Daoy (cell line): ENCODE data around the gene PPIE. TPM values are rescaled to one million over a fixed set of nuclear protein-coding genes. Genes with fewer than 3 reads are reported as not detected.

Experiments used
- DNase-seq: peaks from one replicate; pipeline ENCODE4 v3.0.0-alpha.2; 2015; ENCODE audit warnings: low read depth
- total RNA-seq: library from RNA; depleted of rRNA; stranded (reverse); fragments of >200 nt; shearing (Covaris generic); gene quantifications from 2 replicates; pipeline ENCODE4 v1.2.3, GENCODE V29; 2014

The PPIE gene
- total RNA-seq, 1 experiment from 2014 or later: 42.3 TPM

DNA sequence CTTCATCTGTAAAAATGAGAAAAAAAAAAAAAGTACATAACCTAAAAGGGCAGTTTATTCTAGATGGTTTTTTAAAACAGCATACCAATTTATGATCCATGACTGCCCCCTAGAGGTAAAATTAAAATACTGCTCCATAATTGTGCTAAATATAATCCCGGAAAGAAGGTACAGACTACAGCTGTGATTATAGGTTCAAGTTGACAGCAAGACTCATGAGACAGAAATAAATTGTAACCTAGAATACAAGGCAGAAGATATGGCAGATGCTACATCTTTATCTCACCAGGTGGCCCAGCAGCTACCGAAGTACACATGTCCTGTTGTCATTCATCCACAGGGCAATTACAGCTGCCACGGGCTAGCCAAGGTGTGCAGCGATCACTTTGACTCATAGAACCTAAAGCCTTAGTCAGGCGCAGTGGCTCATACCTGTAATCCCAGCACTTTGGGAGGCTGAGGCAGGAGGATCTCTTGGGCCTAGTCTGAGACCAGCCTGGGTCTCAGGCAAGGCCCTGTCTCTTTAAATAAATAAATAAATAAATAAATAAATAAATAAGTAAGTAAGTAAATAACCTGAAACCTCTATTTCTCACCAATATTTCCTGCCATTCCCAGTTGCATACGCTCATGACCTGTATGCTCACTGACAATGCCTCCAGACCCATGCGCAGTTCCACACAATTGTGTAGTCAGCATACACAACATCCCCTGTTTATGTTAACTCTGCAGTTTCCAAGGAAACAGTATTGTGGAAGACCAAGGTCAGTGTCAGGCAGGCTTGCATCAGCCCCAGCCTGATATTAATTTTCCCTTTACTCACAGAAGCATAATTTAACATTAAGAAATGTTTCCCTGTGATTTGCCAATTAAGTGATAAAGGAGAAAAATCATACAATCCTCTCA lies 18.3 kb upstream of the PPIE start:
- peak; percentile 32 for DNase-seq

DNA sequence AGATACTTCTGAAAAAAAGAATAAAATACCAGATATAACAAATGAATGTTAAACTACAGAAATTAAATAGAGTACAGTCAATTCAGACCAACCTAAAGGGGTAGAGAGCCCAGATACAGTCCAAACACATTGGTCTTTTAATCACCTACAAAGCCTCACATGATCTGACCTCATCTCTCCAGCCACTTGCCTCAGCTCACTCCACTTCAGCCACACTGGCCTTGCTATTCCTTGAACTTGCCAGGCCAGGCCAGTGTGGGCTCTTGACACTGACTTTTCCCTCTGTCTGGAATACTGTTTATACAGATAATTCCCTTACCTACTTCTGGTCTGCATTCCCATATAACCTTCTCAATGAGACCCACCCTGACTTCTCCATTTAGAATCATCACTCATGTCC lies 17.0 kb upstream of the PPIE start:
- no peak for DNase-seq

DNA sequence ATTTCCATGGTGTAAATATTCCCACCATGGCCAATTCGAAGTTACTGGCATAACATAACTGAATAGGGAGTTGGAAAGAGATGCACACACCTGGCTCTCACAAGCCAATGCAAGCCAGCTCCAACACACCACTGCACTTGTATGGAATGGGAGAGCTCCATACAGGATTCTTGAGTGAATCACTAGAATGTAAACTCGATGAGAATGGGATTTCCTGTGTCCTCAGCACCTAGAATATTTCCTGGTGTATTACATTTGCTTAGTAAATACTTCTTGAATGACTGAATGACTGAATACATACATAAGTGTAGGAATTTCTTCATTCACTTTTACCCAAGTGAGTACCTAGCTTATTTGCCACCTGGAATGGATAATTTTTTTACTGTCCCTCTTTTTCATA lies 16.2 kb upstream of the PPIE start:
- no peak for DNase-seq

DNA sequence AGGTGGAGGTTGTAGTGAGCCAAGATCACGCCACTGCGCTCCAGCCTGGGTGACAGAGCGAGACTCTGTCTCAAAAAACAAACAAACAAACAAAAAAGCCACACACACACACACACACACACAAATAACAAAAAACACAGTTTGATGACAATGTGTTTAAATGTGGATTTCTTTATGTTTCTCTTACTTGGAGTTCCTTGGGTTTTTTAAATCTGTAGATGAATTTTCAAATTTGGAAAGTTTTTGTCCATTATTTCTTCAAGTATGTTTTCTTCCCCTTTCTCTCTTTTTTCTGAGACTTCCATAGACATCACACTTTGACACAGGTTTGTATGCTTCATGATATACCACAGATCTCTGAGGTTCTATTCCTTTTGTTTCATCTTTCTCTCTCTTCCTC lies 12.1 kb upstream of the PPIE start:
- DNase-seq: no peak

DNA sequence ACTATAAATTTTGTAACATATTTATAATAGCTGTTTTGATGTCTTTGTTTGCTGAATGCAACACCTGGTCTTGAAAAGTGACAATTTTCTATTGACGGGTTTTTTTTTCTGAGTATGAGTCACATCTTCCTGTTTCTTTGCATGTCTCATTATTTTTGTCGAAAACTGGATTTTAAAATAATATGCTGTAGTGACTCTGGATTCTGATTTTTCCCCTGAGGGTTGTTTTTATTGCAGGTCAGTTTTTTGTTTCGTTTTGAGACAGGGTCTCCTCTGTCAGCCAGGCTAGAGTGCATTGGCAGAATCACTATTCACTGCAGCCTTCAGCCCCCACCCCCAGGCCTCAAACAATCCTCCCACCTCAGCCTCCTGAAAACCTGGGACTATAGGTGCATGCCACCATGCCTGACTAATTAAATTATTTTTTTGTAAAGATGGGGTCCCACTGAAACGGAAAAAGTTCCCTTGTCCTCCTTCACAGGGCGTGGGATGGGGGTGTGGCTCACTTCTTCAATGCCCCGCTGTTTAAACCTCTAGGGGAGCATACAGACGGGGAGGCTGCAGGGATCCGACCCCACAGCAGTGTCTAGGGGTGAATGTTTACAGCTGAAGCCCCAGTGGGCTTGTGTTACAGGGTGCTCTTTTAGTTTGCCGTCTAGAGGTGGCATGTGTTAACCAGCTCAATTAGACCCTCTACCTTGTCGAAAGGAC lies 11.3 kb upstream of the PPIE start:
- DNase-seq: no peak

DNA sequence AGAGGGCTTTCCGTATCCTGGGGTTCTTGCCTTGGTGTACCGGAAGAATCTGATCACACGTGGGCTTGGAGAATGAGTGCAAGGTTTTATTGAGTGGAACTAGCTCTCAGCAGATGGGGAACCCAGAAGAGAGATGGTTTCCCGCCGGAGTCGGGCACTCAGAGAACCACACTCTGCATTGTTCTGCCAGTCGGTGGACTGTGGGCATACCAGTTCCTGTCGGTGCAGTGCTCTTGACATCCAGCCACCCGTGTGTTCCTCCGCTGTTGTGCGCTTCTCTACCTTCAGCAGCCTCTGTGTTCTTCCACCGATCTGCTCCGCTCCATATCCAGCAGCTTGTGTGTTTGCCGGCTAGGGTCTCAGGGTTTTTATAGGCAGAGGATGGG lies 10.8 kb upstream of the PPIE start:
- DNase-seq: no peak

DNA sequence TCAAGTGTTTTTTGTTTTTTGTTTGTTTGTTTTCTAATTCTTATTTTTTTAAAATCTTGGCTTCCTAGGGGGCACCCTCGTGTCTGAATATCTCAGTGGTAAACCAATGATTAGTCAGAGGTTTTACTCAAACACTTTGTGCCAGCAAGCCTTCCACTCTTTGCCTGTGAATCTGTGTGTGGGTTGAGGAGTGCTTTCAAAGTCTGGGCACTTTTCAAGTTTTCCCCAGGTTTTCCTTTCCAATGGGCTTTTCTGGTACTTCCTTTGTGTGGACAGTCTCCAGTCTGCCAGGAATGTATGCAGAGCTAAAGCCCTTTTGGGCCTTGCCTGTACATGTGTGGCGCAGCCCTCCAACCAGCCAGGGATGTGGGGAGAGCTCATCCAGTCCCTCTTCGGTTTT lies 9.7 kb upstream of the PPIE start:
- no peak for DNase-seq

DNA sequence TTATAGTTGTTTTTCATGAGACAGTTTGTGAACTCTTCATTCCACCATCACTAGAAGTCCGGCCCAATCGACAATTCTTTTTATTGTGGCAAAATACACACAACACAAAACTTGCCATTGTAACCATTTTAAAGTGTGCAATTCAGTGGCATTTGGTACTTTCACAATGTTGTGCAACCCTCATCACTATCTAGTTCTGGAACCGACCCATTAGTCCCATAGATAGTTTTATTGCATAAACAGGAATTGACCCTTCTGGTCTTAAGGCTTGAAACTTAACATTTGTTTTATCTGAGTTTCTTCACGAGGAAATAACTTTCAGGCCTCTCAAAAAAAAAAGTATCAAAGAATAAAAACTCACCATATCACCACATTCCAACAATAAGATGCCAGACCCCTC lies 8.8 kb upstream of the PPIE start:
- no peak for DNase-seq

DNA sequence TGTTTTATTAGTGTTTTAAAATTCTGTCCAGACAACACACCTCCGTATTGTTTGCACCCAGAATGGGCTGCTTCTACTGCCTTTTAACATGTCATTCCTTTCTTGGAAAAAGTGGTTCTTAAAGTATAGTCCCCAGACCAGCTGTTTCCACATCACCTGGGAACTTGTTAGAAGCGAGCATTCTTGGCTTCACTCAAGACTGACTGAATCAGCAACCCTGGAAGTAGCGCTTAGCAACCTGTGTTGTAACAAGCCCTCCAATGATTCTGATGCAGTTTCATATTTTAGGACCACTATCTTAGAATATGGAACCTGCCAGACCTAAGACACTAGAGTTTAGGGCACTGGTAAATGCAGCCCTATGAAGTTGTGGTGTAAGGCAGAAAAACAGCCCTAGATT lies 6.0 kb upstream of the PPIE start:
- no peak for DNase-seq

DNA sequence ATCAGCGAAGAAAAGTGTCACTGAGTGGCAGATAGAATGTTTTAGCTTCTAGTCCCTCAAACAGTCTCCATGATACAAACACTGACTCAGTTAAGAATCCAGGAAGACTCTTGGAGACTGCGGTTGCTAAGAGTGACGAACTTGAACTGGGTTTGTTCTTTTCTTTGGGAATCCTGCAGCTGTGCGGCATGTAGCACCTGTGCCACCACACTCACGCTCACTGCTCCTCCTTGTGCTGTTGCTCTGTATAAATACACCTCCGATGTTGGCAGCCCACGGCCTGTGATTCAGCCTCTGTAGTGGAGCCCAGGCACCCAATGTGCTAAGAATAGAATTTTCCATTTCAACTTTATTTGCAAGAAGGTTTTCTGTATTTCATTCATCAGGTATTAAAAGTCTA lies 5.5 kb upstream of the PPIE start:
- peak; percentile 21 for DNase-seq

DNA sequence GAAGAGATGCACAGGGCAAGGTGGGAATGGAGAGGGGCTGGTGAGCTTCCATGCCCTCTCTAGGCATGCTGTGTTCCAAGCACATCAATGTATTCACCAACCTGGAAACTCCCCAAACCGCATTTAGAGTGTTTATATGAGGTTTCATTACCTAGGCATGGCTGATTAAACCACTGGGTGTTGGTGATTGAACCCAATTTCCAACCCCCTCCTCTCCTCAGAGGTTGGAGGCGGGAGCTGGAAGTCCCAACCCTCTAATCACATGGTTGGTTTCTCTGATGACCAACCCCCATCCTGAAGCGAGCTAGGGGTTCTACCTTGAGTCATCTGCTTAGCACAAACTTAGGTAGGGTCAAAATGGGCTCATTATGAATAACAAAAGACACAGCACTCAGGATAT lies 3.0 kb upstream of the PPIE start:
- DNase-seq: peak; percentile 72

DNA sequence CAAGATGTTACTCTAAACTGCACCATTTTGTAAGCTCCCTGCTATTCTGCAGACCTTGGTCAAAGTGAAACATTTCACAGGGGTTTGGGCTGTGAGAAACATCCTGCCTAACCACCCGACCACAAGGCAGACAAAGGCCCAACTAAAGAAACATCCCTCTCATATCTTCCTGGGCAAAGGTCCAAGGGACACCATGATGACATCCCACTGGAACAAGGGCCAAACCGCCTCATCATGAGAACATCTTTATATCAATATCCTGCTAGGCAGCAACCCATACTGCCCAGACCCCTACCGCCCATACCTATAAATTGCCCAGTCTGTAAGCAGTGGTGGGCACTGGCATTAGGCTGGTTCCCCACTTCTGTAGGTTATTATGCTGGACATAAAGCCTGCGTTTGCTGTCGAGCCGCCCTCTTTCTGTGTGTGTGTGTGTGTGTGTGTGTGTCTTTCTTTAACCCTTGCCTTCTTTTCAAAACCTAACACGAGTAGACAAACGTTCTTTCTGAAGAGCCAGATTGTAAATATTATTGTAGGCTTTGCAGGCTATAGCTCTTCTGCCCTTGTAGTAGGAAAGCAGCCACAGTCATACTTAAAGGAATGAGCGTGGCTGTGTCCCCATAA lies 1.0 kb upstream of the PPIE start:
- DNase-seq: peak; percentile 67

DNA sequence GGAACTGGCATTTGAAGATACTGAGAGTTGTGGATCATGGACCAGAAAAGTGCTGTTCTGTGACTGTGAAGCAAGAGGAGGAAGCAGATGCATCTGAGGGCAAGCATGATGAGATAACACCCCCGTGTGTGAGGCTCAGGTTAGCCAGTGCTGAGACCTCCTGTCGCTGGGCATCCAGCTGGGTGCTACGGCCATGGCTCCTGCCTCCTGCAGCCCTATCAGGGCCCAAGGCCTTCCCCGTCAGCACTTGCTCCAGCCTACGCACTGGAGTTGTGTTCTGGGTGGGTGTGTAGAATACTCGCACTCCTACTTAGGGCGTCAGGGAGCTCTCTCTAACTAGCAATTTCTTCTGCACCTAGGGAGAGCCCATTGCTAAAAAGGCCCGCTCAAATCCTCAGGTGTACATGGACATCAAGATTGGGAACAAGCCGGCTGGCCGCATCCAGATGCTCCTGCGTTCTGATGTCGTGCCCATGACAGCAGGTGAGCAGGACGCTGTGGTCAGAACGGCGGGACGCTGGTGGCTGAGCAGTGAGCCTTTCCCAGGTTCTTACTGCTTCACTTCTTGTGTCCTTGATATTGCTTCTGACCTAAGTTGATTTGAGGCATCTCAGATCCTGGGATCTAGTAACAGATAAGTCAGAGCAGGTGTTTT lies 6.5 kb downstream of the PPIE start:
- DNase-seq: no peak

DNA sequence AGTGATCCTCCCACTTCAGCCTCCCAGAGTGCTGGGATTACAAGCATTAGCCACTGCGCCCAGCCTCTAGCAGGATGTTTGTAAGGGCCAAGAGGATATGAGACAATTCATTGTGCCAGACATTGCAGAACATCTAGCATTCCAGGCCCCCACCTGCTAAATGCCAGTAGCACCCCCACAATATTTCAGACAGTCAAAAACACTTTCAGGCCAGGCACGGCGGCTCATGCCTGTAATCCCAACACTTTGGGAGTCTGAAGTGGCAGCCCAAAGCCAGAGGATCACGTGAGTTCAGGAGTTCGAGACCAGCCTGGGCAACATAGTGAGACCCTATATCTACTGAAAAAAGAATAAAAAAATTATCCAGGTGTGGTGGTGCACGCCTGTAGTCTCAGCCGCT lies 12.9 kb downstream of the PPIE start:
- DNase-seq: no peak

DNA sequence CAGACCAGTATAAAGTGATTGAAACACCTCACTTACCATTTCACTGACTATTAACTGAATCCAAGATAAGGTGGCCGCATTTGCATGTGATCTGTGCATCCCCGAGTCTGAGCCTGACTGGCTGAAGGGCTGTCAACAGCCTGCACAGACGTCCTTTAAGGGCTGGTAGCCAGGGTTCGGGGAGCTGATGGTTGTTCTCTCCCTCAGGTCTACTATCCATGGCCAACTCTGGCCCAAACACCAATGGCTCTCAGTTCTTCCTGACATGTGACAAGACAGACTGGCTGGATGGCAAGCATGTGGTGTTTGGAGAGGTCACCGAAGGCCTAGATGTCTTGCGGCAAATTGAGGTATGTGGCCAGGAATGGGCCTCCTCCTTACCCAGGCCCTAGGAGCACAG lies 14.0 kb downstream of the PPIE start:
- DNase-seq: no peak

DNA sequence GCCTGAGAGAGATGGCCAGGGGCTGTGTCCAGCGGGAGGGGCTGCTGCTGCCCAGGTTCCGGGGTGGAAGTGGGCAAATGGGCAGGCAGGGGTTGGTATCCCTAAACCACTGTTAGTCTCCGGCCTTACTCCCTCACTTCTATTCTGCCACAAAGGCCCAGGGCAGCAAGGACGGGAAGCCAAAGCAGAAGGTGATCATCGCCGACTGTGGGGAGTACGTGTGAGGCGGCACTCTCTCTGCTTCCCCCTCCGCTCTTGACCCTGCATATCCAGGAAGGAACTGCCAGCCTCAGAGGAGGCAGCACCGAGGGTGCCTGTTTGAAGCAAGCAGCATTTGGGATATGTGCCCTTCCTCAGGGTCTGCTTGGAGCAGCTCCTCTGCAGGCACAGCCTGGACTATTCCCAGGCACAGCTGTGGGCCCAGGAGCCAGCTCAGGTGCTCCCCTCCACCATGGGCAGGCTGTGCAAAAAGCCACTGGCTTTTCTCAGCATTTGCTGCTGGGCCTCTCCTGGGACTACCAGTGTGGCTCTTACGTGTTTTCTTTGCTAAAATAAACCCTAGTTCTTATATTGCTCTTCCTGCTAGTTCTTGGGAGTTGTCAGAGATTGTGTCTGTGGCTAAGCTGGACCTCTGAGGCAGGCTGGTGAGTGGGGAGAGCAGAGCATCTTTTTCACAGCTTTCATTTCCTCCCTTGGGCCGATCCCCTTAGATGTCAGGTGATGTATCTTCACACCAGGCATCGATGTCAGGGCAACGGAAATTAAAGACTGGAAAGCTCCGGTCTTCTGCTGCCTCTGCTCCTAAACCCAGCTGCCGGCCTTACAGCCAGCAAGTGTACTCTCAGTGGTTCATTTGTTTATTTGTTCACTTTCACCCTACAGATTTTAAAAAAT lies 14.7 kb downstream of the PPIE start:
- DNase-seq: no peak

DNA sequence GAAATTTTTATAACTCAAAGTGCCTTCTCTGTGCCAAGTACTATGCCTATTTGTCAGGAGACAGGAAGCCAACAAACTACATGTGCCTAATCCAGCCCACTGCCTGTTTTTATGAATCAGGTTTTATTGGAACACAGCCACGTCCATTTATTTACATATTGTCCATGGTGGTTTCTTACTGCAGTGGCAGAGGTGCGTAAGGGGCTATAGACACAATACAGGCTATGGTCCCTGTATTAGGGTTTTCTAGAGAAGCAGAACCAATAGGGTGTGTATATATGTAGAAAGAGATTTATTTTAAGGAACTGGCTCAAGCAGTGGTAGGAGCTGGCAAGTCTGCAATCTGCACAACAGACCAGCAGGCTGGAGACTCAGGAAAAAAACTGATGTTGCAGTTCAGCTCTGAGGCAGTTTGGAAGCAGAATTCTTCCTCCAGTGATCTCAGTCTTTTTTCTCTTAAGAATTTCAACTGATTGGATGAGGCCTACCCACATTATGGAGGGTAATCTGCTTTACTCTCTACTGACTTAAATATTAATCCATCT lies 15.4 kb downstream of the PPIE start:
- no peak for DNase-seq

DNA sequence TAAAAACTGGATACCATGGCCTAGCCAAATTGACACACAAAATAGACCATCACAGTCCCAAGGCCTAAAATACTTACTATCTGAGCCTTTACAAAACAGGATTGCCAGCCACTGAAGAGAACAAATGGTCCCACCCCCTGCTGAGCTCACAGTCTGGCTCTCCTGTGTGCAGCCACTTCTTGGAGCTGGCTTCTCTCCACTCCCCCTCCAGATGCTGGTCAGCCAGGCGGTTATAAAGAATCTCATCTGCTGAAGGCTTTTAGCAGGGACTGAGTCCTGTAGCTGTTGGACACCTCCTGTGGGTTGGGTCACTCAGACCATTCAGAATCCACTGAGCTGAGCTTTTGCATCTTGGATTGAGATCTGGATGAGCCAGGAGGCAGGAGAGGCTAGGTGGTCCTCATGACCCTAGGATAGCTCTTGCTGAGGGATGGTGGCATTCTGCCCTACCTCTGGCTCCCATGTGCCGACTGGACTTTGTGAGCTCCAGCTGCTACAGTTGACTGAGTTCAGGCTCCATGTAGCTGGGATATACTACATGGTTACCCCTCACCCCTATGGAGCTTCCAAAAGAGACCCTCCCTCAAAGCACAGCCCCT lies 16.3 kb downstream of the PPIE start:
- DNase-seq: no peak

DNA sequence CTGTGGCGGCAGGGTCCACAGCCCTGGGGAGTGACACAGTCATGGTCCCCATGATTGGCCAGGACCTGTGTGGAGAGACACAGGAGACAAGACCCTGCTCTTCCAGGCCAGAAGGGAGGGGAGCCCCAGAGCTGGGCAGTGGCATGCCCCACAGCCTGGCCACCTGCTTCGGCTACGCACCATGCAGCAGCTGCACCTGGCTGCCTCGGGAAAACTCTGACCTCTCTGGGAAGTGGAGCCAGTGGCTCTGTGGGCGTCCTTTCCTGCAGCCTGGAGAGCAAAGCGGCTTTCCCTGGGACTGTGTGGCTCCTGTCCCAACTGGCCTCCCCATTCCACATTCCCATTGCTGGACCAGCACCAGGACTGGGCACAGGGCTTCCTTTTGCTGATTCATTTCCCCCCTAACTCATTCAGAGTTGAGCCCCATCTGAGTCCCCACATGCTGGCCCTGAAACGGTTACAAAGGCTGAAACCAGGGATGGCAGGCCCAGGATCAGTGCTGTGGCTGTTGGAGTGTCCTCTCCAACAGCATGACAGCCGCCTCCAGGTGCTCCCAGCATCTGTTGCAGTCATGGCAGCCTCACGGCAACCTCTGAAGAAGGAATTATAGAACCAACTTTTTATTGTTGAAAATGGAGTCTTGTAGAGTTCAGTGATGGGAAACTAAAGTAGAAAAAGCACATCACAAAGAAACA lies 17.4 kb downstream of the PPIE start:
- no peak for DNase-seq

DNA sequence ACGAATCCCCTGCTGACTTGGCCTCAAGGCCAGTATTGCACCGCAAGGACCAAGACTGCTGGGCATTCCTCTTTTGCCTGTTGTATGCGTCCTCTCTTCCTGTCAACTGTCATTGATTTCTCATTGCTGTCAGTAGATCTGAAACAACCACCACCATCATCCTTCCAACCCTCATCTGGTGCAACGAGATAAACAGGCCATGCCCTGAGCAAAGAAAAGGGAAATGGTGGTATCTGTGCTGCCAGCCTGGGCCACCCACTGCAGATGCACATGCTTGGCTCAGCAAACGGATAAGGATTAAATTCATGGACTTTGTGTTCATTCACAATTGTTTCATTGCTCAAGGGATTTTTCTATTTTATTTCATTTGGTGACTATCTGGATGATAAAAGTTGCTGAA lies 18.8 kb downstream of the PPIE start:
- no peak for DNase-seq
